ENCODE measurements around the gene TRRAP.

The TRRAP gene

GRCh38 chr7:99006739-99007424 lies 128.6 kb downstream of the TRRAP start:
- no peak for DNase-seq (ENCODE audit: low read depth in 2 of 2)

GRCh38 chr7:99008181-99008631 lies 129.9 kb downstream of the TRRAP start:
- no peak for DNase-seq (ENCODE audit: low read depth in 2 of 2)

GRCh38 chr7:99008921-99009530 lies 130.7 kb downstream of the TRRAP start:
- no peak for DNase-seq (ENCODE audit: low read depth in 2 of 2)

- DNase-seq (ENCODE audit: low read depth in 2 of 2) = no peak
These were observed 131.9 kb downstream of the TRRAP start for GRCh38 chr7:99010281-99010680.

GRCh38 chr7:99011341-99011705 lies 133.0 kb downstream of the TRRAP start:
- no peak for DNase-seq (ENCODE audit: low read depth in 2 of 2)

- no peak for DNase-seq (ENCODE audit: low read depth in 2 of 2)
These were observed 133.5 kb downstream of the TRRAP start for GRCh38 chr7:99011706-99012404.

- no peak for DNase-seq (ENCODE audit: low read depth in 2 of 2)
These were observed 134.4 kb downstream of the TRRAP start for GRCh38 chr7:99012722-99013121.

GRCh38 chr7:99013266-99014112 lies 135.2 kb downstream of the TRRAP start:
- no peak for DNase-seq (ENCODE audit: low read depth in 2 of 2)

GRCh38 chr7:99014113-99014985 lies 136.0 kb downstream of the TRRAP start:
- DNase-seq (ENCODE audit: low read depth in 2 of 2) = no peak

GRCh38 chr7:99016196-99016595 lies 137.9 kb downstream of the TRRAP start:
- DNase-seq (ENCODE audit: low read depth in 2 of 2) = no peak

- no peak for DNase-seq (ENCODE audit: low read depth in 2 of 2)
These were observed 141.4 kb downstream of the TRRAP start for GRCh38 chr7:99019523-99020412.

- no peak for DNase-seq (ENCODE audit: low read depth in 2 of 2)
These were observed 142.0 kb downstream of the TRRAP start for GRCh38 chr7:99020413-99020715.

GRCh38 chr7:99021941-99022560 lies 143.7 kb downstream of the TRRAP start:
- DNase-seq (ENCODE audit: low read depth in 2 of 2) = no peak

GRCh38 chr7:99024066-99024465 lies 145.7 kb downstream of the TRRAP start:
- DNase-seq (ENCODE audit: low read depth in 2 of 2) = no peak

GRCh38 chr7:99027241-99027640 lies 148.9 kb downstream of the TRRAP start:
- no peak for DNase-seq (ENCODE audit: low read depth in 2 of 2)

- DNase-seq (ENCODE audit: low read depth in 2 of 2) = no peak
These were observed 149.5 kb downstream of the TRRAP start for GRCh38 chr7:99027841-99028240.

GRCh38 chr7:99028261-99028973 lies 150.1 kb downstream of the TRRAP start:
- no peak for DNase-seq (ENCODE audit: low read depth in 2 of 2)

- DNase-seq (ENCODE audit: low read depth in 2 of 2) = no peak
These were observed 151.4 kb downstream of the TRRAP start for GRCh38 chr7:99029466-99030435.

Data from stimulated activated CD8-positive, alpha-beta memory T cell treated with anti-CD3 and anti-CD28 coated beads, Interleukin-15, amount 100 ng/mL, for 4 hours (primary cell).